22Rv1 (cell line): ENCODE measurements around the gene DAP3.

ENCODE experiments used
- H3K27ac ChIP-seq: fragments of 450-650 bp; 2 replicates; pipeline ENCODE4 v1.5.1; 2017
- ZFX ChIP-seq: fragments of 450-650 bp; IDR thresholded peaks from 2 replicates; pipeline ENCODE4 v1.6.1; 2017; ENCODE audit warnings: antibody characterized with exemption, borderline replicate concordance
- TF ChIP-seq, protein P1 (sequence below): fragments of 450-650 bp; IDR thresholded peaks from 2 replicates; pipeline ENCODE4 v1.5.1; 2017; ENCODE audit warnings: mild to moderate bottlenecking

Gene DAP3

DNA sequence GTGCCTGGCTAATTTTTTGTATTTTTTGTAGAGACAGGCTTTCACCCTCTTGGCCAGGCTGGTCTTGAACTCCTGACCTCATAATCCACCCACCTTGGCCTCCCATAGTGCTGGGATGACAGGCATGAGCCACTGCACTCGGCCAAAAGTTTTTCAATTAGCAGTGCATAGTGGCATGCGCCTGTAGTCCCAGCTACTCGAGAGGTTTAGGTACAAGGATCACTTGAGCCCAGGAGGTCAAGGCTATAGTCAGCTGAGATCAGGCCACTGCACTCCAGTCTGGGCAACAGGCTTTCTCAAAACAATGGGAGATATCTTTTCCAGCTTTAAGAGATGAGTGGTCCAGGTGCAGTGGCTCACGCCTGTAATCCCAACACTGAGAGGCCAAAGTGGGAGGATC, 30.8 kb downstream of the DAP3 start:
- TF ChIP-seq, protein P1, sequence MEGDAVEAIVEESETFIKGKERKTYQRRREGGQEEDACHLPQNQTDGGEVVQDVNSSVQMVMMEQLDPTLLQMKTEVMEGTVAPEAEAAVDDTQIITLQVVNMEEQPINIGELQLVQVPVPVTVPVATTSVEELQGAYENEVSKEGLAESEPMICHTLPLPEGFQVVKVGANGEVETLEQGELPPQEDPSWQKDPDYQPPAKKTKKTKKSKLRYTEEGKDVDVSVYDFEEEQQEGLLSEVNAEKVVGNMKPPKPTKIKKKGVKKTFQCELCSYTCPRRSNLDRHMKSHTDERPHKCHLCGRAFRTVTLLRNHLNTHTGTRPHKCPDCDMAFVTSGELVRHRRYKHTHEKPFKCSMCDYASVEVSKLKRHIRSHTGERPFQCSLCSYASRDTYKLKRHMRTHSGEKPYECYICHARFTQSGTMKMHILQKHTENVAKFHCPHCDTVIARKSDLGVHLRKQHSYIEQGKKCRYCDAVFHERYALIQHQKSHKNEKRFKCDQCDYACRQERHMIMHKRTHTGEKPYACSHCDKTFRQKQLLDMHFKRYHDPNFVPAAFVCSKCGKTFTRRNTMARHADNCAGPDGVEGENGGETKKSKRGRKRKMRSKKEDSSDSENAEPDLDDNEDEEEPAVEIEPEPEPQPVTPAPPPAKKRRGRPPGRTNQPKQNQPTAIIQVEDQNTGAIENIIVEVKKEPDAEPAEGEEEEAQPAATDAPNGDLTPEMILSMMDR = no peak
- no peak for TF ChIP-seq ZFX
- no peak overlapping the region for H3K27ac ChIP-seq

DNA sequence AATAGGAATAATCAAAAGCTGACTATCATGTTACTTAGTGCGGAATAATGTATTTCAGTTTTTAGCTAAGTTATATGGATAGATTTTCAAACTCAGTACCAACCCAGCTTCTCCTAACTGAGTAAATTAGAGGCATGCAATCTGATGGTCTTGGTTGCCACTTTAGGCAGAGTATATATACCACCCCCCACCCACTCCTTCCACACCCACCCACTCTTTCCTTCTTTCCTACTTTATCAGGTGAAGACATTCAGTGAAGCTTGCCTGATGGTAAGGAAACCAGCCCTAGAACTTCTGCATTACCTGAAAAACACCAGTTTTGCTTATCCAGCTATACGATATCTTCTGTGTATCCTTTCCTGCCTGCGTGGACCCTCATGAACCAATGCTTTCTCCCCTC, 36.3 kb downstream of the DAP3 start:
- TF ChIP-seq, protein P1 = no peak
- no peak for TF ChIP-seq ZFX
- H3K27ac ChIP-seq = no peak overlapping the region

DNA sequence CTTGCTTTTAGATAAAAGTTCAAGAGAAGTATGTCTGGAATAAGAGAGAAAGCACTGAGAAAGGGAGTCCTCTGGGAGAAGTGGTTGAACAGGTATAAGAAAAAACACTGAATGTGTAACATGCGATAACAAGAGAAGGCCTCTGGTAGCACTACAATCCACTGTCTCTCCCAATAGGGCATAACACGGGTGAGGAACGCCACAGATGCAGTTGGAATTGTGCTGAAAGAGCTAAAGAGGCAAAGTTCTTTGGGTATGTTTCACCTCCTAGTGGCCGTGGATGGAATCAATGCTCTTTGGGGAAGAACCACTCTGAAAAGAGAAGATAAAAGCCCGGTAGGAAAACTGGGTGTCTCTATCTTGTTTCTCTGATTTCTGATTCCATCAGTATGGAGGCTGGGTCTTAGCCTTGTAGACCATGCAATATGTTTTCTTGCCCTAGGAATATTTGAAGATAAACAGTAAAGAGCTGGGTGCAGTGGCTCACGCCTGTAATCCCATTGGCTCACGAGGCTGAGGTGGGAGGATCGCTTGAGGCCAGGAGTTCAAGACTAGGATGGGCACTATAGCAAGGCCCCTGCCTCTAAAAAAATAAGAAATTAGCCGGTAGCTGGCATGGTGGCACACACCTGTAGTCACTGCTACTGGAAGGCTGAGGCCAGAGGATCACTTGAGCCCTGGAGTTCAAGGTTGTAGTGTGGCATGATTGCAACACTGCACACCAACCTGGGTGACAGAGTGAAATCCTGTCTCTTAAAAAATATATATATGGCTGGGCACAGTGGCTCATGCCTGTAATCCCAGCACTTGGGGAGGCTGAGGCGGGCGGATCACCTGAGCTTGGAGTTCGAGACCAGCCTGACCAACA, 40.4 kb downstream of the DAP3 start:
- no peak for TF ChIP-seq ZFX
- TF ChIP-seq, protein P1 = peak; percentile 86
- H3K27ac ChIP-seq = peak overlapping the region; percentile 1; the same call in 1 of the 2 replicates

DNA sequence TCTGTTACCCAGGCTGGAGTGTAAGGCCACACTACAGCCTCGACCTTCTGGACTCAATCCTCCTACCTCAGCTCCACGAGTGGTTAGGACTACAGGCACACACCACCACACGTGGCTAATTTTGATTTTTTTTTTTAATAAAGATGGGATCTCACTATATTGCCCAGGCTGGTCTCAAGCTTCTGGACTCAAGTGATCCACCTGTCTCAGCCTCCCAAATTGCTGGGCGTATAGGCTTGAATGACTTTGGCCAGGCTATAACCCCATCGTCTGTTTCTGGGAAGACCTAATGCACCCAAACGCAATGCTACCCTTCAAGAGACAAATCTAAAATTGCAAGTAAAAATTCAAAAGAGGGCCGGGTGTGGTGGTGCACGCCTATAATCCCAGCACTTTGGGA, 52.1 kb downstream of the DAP3 start:
- no peak for TF ChIP-seq ZFX
- TF ChIP-seq, protein P1 = no peak
- H3K27ac ChIP-seq = no peak overlapping the region

DNA sequence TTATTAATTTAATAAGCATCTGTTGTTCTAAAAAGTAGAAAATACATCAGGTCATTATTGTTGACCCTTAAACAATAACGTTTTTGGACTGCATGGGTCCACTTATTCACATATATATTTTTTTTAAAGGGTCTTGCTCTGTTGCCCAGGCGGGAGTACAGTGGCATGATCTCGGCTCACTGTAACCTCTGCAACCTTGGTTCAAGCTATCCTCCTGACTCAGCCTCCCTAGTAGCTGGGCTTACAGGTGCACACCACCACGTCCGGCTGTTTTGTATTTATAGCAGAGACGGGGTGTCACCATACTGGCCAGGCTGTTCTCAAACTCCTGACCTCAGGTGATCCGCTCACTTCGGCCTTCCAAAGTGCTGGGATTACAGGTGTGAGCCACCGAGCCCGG, 53.0 kb downstream of the DAP3 start:
- no peak for TF ChIP-seq ZFX
- TF ChIP-seq, protein P1 = no peak
- H3K27ac ChIP-seq = no peak overlapping the region

DNA sequence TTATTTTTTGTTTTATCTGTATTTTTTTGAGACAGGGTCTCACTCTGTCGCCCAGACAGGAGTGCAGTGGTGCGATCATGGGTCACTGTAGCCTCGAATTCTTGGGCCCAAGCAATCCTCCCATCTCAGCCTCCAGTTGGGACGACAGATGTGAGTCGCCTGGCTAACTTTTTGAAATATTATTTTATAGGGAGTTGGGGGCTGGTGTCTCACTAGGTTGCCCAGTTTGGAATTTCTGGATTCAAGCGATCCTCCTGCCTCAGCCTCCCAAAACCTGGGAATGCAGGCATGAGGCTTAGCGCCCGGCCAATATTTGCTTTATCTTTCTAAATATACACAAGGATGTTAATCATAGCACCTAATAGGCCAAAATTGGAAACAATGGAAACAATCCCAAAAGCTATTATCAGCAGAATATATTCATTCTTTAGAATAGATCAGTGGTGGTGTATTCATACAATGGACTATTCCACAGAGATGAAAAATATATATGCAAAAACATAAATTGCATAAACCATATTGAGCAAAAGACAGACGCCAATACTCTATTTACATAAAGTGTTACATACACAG, 55.9 kb downstream of the DAP3 start:
- H3K27ac ChIP-seq = peak overlapping the region; percentile 83
- TF ChIP-seq, protein P1 = no peak
- TF ChIP-seq ZFX = no peak
